PFSK-1 (cell line): ENCODE measurements around the gene VIT.

Experiments used
- POLR2AphosphoS5 ChIP-seq: IDR thresholded peaks from 2 replicates; pipeline ENCODE4 v1.6.1; 2012; ENCODE audit warnings: low read depth, mild to moderate bottlenecking, control low read depth, low read length, moderate library complexity
- SIN3A ChIP-seq: IDR thresholded peaks from 2 replicates; pipeline ENCODE4 v1.6.1; 2012; ENCODE audit warnings: mild to moderate bottlenecking, low read length, moderate library complexity, borderline replicate concordance; ENCODE audit not compliant: insufficient read depth

GRCh38 chr2:36753706-36754221 lies 57.3 kb downstream of the VIT start:
- TF ChIP-seq SIN3A = no peak
- no peak for TF ChIP-seq POLR2AphosphoS5
